Measurements from ENCODE around the gene ZNF784. TPM values are rescaled to one million over a fixed set of nuclear protein-coding genes. Genes with fewer than 3 reads are reported as not detected.

The ZNF784 gene
- total RNA-seq, 1 experiment from 2014 or later, result 9.9 TPM

GRCh38 chr19:55599468-55599841 is 24.9 kb downstream of the ZNF784 start, which contains the start of gene FIZ1:
Gene FIZ1 (minus strand): TSS chr19:55599517. CDS start chr19:55597865, 1,652 bp downstream.
- DNase-seq (ENCODE audit: low spot score), result peak; percentile 98
- ChIA-PET POLR2A (interaction anchor here (0.5 to 2.1 kb wide), 15 partner anchors 13 to 260 kb away, joined by 3 to 17 read pairs (median 6); partner anchors contain the start of genes KMT5C, U2AF2, UBE2S and ZNF628), CTCF (interaction anchor here (0.6 to 3.0 kb wide), 20 partner anchors 12 to 573 kb away, joined by 3 to 17 read pairs (median 4); partner anchors contain the start of genes HSPBP1, NAT14, ZNF579 and ZNF784)
- no peaks in the 10 kb centered on the region; the same call in 1 of the 2 replicates for H3K27me3 Mint-ChIP-seq (ENCODE audit: low read depth)
- H3K4me1 Mint-ChIP-seq, result peaks cover 29% of the 10 kb centered on the region
- peak within 1 kb of the TSS; percentile 100 for H3K27ac Mint-ChIP-seq
- ATAC-seq, result peak; percentile 54
- peak within 1 kb of the TSS; percentile 98 for H3K4me3 Mint-ChIP-seq
- H3K9me3 Mint-ChIP-seq, result no peaks in the 10 kb centered on the region
- TF ChIP-seq JAZF1 (CRISPR knock-in tag; IDR thresholded peaks at IDR 0.05) (no peak), SMAD3 (CRISPR knock-in tag; IDR thresholded peaks at IDR 0.05; ENCODE audit: borderline replicate concordance) (0 out of 2 replicates have a peak, but pooled peaks have one; percentile 28), E2F5 (CRISPR knock-in tag; IDR thresholded peaks at IDR 0.05) (peak; percentile 75), SP1 (CRISPR knock-in tag; conservative IDR thresholded peaks at IDR 0.05) (peak; percentile 63; the same call in 1 of the 2 replicates), ZNF281 (CRISPR knock-in tag; IDR thresholded peaks at IDR 0.05) (no peak; the same call in 1 of the 2 replicates), ETV6 (CRISPR knock-in tag; IDR thresholded peaks at IDR 0.05) (peak; percentile 64; the same call in 1 of the 2 replicates), TP53 (CRISPR knock-in tag; IDR thresholded peaks at IDR 0.05) (0 out of 2 replicates have a peak, but pooled peaks have one; percentile 37), CREM (CRISPR knock-in tag; IDR thresholded peaks at IDR 0.05) (peak; percentile 81)
- peaks cover 23% of the 10 kb centered on the region for H3K36me3 Mint-ChIP-seq

- DNase-seq (ENCODE audit: low spot score), result peak; percentile 98
- POLR2A ChIA-PET, result interaction anchor here (0.6 to 2.1 kb wide), 18 partner anchors 9 to 260 kb away, joined by 3 to 17 read pairs (median 4); partner anchors contain the start of genes KMT5C, U2AF2, UBE2S and ZNF628
- H3K9me3 Mint-ChIP-seq, result no peaks in the 10 kb centered on the region
- H3K27me3 Mint-ChIP-seq (ENCODE audit: low read depth), result no peaks in the 10 kb centered on the region; the same call in 1 of the 2 replicates
- H3K4me3 Mint-ChIP-seq, result peak overlapping the region; percentile 98
- peaks cover 23% of the 10 kb centered on the region for H3K36me3 Mint-ChIP-seq
- peaks cover 29% of the 10 kb centered on the region for H3K4me1 Mint-ChIP-seq
- ATAC-seq, result peak; percentile 78
- CTCF ChIA-PET, result interaction anchor here (0.6 to 3.0 kb wide), 22 partner anchors 7 to 573 kb away, joined by 3 to 17 read pairs (median 4); partner anchors contain the start of genes HSPBP1, NAT14, ZNF579 and ZNF784
- peak overlapping the region; percentile 100 for H3K27ac Mint-ChIP-seq
- TF ChIP-seq PREB (CRISPR knock-in tag; IDR thresholded peaks at IDR 0.05; ENCODE audit: borderline replicate concordance) (no peak), ZNF425 (CRISPR knock-in tag; conservative IDR thresholded peaks at IDR 0.05) (no peak), ZNF671 (CRISPR knock-in tag; IDR thresholded peaks at IDR 0.05) (no peak), ZNF532 (CRISPR knock-in tag; IDR thresholded peaks at IDR 0.05; ENCODE audit: borderline replicate concordance) (no peak), ZNF416 (CRISPR knock-in tag; IDR thresholded peaks at IDR 0.05) (0 out of 2 replicates have a peak, but pooled peaks have one; percentile 63), ZNF423 (CRISPR knock-in tag; IDR thresholded peaks at IDR 0.05) (peak; percentile 42; the same call in 1 of the 2 replicates), CTCF (IDR thresholded peaks at IDR 0.05) (no peak), ZNF263 (CRISPR knock-in tag; IDR thresholded peaks at IDR 0.05; ENCODE audit: low read depth) (peak; percentile 40; the same call in 1 of the 2 replicates), ERG (CRISPR knock-in tag; IDR thresholded peaks at IDR 0.05) (no peak)
Measured at GRCh38 chr19:55598719-55599467, 25.5 kb downstream of the ZNF784 start.
